BE2C (cell line): Measurements from ENCODE around the gene B3GNT8.
A peak's percentile ranks its signal among the peaks of the same experiment; 100 is the strongest.

ENCODE experiments used
- DNase-seq: peaks from one replicate; pipeline ENCODE4 v3.0.0-alpha.2; 2020
- H3K27me3 ChIP-seq: fragments of 250-450 bp; sonication (Bioruptor Pico); 2 replicates; pipeline ENCODE4 v1.5.1; 2020; ENCODE audit warnings: mild to moderate bottlenecking
- H3K36me3 ChIP-seq: fragments of 250-450 bp; sonication (Bioruptor Pico); 2 replicates; pipeline ENCODE4 v1.5.1; 2020; ENCODE audit warnings: mild to moderate bottlenecking
- H3K4me1 ChIP-seq: fragments of 250-450 bp; sonication (Bioruptor Pico); 2 replicates; pipeline ENCODE4 v1.5.1; 2020
- H3K4me3 ChIP-seq: 2 replicates; pipeline ENCODE4 v1.5.1; 2011; ENCODE audit warnings: low read depth, low read length
- H3K9me3 ChIP-seq: fragments of 250-450 bp; sonication (Bioruptor Pico); 2 replicates; pipeline ENCODE4 v1.5.1; 2020
- TF ChIP-seq, protein P1 (sequence below): IDR thresholded peaks from 2 replicates; pipeline ENCODE4 v1.5.1; 2012; ENCODE audit warnings: mild to moderate bottlenecking, low read depth, low read length

Gene B3GNT8

DNA sequence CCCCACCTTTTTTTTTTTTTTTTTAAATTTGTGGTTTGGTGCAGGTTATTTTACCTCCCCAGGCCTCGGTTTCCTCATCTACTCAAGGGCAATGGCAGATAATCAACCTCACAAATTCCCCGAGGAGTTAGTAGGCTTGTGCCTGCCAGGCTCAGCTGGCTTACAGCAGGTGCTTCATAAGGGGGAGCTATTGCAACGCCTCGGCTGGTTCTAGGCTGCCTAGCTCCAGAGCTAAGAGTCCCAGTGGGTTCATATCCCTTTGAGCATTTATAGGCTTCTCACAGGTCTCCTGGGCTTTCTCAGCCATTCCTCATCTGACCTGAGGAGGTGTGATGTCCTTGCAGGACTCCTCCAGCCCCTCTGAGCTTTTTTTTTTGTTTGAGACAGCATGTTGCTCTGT is 18.9 kb downstream of the B3GNT8 start:
- peaks cover 8% of the 10 kb centered on the region for H3K4me1 ChIP-seq
- H3K27me3 ChIP-seq: no peaks in the 10 kb centered on the region
- H3K36me3 ChIP-seq: peaks cover 22% of the 10 kb centered on the region
- no peaks in the 10 kb centered on the region for H3K9me3 ChIP-seq
- DNase-seq: no peak
- H3K4me3 ChIP-seq: no peak overlapping the region
- TF ChIP-seq, protein P1, sequence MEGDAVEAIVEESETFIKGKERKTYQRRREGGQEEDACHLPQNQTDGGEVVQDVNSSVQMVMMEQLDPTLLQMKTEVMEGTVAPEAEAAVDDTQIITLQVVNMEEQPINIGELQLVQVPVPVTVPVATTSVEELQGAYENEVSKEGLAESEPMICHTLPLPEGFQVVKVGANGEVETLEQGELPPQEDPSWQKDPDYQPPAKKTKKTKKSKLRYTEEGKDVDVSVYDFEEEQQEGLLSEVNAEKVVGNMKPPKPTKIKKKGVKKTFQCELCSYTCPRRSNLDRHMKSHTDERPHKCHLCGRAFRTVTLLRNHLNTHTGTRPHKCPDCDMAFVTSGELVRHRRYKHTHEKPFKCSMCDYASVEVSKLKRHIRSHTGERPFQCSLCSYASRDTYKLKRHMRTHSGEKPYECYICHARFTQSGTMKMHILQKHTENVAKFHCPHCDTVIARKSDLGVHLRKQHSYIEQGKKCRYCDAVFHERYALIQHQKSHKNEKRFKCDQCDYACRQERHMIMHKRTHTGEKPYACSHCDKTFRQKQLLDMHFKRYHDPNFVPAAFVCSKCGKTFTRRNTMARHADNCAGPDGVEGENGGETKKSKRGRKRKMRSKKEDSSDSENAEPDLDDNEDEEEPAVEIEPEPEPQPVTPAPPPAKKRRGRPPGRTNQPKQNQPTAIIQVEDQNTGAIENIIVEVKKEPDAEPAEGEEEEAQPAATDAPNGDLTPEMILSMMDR: peak; percentile 26; the same call in 1 of the 2 replicates

DNA sequence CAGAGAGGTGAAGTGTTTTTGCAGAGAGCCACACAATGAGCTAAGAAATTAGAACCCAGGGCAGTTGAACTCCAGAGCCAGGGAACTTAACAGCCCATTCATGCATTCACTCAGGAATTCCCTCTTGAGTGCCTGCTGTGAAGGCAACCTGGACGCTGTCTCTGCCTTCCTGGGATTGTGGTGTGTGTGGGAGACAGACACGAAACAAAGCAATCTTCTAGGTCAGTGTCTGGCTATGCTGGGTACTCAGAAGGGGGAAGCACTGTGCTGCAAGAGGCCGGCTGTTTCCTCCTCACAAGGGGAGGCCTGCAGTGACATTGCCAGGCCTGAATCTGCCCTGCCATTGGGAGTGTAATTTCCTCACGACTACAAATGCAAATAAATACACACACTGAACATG is 19.9 kb downstream of the B3GNT8 start:
- H3K36me3 ChIP-seq: peaks cover 19% of the 10 kb centered on the region
- H3K9me3 ChIP-seq: no peaks in the 10 kb centered on the region
- TF ChIP-seq, protein P1: no peak
- no peak for DNase-seq
- H3K4me3 ChIP-seq: no peak overlapping the region
- H3K4me1 ChIP-seq: peaks cover 8% of the 10 kb centered on the region
- no peaks in the 10 kb centered on the region for H3K27me3 ChIP-seq

DNA sequence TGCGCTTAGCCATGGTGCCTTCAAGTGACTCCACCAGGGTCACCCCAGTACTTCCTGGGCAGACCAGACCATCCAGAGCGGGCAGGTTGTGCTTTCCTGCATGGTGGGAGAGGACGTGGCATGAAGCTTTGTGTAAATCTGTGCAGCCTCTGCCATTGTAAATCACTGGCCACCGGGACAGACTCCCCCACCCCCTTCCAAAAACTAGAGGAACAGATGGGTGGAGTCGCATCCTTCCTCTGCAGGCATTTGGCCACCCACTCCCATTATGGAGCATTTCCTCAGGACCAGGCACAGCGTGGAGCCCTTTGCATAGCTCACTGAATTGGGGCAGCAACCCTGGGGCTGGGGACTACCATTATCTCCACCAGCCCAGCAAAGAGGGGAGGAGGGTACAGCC is 21.4 kb downstream of the B3GNT8 start:
- Histone ChIP-seq H3K27me3 (no peaks in the 10 kb centered on the region), H3K4me1 (no peaks in the 10 kb centered on the region; the same call in 1 of the 2 replicates), H3K4me3 (no peak overlapping the region), H3K9me3 (no peaks in the 10 kb centered on the region), H3K36me3 (peaks cover 7% of the 10 kb centered on the region)
- DNase-seq: no peak
- TF ChIP-seq, protein P1: no peak

DNA sequence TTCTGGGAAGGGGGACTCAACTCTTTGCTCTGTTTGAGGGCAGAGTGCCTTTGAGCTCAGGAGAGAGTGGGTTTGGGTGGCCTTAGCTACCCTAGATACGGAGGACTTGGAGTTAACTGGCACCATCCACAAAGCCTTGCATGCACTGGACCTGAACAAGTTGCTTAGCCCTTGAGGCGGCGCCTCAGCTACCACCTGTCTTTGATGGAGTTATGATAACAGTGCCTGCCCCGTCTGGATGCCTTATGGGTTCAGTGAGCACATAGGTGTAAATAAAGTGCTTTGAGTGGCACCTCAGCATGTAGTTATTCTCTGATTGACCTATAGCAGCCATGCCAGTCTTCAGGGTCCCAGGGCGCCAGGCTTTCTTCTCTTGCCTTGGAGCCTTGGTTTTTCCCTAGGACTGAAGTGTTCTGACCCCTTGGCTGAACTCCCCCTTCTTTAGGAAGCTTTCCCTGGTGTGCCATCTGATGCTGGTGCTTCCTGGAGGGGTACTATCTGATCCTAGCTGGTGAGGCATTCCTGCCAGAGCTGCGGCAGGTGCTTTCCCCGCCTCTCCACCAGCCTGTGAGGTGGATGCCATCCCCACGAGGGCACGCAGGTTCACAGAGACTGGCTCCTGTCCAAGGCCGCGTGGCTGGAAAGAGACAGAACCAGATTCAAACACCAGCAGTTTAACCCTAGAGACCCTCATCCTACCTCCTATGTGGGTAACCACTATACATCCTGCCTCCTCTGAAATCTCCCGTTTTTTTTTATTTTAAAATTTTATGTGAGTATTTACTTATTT is 23.8 kb downstream of the B3GNT8 start:
- H3K4me1 ChIP-seq: no peaks in the 10 kb centered on the region
- TF ChIP-seq, protein P1: no peak
- H3K4me3 ChIP-seq: no peak overlapping the region
- H3K9me3 ChIP-seq: no peaks in the 10 kb centered on the region
- no peaks in the 10 kb centered on the region for H3K27me3 ChIP-seq
- H3K36me3 ChIP-seq: peaks cover 2% of the 10 kb centered on the region; the same call in 1 of the 2 replicates
- no peak for DNase-seq

DNA sequence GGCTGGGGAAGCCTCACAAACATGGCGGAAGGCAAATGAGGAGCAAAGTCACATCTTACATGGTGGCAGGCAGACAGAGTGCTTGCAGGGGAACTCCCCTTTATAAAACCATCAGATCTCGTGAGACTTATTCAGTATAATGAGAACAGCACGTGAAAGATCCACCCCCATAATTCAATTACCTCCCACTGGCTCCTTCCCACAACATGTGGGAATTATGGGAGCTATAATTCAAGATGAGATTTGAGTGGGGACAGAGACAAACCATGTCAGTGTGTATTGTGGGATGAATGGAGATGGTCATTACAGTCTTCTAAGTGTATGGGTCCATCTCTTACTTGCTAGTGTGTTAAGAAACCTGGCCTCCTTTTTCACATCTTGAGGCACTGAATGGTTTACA is 25.2 kb downstream of the B3GNT8 start:
- Histone ChIP-seq H3K9me3 (no peaks in the 10 kb centered on the region), H3K27me3 (no peaks in the 10 kb centered on the region), H3K4me3 (no peak overlapping the region), H3K36me3 (peaks cover 5% of the 10 kb centered on the region), H3K4me1 (no peaks in the 10 kb centered on the region)
- DNase-seq: no peak
- TF ChIP-seq, protein P1: no peak

DNA sequence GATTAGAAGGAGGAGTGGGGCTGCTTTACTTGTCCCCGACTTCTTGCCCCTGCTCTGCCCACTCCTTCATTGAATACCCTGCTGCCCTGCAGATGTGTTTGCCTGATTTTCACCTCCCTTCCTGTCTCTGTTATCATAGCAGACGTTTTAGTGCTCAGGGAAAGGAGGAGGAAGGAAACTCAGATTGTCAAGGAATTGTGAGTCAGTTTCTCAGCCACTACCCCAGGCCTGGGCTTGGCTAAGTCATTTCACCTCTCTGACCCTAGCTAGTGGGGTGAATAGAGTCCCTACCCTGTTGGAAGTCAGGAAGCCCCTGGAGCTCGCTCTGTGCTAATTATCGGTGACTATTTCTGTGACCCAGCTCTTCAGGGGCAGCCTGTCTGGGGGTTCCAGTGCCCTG is 25.7 kb downstream of the B3GNT8 start:
- no peaks in the 10 kb centered on the region for H3K4me1 ChIP-seq
- no peak overlapping the region for H3K4me3 ChIP-seq
- H3K9me3 ChIP-seq: no peaks in the 10 kb centered on the region
- no peaks in the 10 kb centered on the region for H3K27me3 ChIP-seq
- TF ChIP-seq, protein P1: no peak
- DNase-seq: no peak
- peaks cover 5% of the 10 kb centered on the region for H3K36me3 ChIP-seq
